VCaP (cell line): ENCODE data around the gene GLRB.

ENCODE experiments used
- H3K27ac ChIP-seq: fragments of 450-650 bp; 2 replicates; pipeline ENCODE4 v1.5.1; 2017
- TF ChIP-seq, protein P1 (sequence below): fragments of 450-650 bp; conservative IDR thresholded peaks from 2 replicates; pipeline ENCODE4 v1.5.1; 2017; ENCODE audit warnings: mild to moderate bottlenecking, moderate library complexity

Gene GLRB

DNA sequence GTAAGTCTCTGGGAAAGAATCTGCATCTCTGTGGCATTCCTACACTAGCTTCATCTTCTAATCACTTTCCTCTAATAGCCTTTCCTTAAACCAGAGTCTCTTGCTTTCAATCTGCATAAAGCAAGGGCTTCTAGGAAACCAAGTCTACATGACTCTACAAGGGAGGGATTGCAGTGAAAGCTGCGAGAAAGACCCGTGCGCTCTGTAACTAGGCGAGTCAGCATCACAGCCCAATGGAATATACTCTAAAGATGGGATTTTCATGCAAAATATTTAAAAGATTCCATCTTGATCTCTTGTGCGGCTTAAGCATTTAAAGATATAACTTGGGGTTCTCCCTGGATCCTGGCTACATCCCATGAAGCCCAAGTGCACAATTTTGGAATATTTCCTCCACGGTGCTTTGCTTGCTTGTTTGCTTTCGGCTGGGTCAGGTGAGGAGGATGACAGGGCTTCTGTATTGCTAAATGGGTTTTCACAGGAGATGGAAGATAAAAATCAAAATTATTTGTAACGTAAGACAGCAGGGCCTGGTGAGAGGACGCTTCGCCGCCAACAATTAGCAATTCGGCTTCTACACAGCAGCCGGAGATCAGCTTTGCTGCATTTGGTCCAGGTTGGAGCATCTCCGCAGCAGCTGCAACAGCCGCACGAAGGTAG, 143.9 kb downstream of the GLRB start:
- TF ChIP-seq, protein P1, sequence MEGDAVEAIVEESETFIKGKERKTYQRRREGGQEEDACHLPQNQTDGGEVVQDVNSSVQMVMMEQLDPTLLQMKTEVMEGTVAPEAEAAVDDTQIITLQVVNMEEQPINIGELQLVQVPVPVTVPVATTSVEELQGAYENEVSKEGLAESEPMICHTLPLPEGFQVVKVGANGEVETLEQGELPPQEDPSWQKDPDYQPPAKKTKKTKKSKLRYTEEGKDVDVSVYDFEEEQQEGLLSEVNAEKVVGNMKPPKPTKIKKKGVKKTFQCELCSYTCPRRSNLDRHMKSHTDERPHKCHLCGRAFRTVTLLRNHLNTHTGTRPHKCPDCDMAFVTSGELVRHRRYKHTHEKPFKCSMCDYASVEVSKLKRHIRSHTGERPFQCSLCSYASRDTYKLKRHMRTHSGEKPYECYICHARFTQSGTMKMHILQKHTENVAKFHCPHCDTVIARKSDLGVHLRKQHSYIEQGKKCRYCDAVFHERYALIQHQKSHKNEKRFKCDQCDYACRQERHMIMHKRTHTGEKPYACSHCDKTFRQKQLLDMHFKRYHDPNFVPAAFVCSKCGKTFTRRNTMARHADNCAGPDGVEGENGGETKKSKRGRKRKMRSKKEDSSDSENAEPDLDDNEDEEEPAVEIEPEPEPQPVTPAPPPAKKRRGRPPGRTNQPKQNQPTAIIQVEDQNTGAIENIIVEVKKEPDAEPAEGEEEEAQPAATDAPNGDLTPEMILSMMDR: no peak
- peak overlapping the region; percentile 65 for H3K27ac ChIP-seq

DNA sequence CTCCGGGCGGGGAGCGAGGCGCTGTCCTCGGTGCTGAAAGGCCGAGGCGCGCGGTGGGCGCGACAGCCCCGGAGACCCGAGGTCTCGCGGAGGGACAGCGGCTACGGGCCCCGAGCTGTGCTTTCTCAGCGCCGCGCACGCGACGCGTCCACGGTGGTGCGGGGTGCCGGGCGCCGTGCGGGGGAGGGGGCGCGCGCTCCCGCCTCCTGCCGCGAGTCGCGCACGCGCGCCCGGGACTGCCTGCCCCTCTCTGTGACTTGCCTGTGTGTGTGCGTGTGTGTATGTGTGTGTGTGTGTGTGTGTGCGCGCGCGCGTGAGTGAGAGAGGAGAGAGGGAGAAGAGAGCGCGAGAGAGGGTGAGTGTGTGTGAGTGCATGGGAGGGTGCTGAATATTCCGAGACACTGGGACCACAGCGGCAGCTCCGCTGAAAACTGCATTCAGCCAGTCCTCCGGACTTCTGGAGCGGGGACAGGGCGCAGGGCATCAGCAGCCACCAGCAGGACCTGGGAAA, 144.5 kb downstream of the GLRB start, which contains the start of gene GRIA2:
GRIA2 (plus strand) TSS at position 358 of the 511 bp plus-strand sequence. CDS start 315 bp downstream, outside the sequence.
- H3K27ac ChIP-seq: peak within 1 kb of the TSS; percentile 65
- TF ChIP-seq, protein P1: no peak; the same call in 1 of the 2 replicates

DNA sequence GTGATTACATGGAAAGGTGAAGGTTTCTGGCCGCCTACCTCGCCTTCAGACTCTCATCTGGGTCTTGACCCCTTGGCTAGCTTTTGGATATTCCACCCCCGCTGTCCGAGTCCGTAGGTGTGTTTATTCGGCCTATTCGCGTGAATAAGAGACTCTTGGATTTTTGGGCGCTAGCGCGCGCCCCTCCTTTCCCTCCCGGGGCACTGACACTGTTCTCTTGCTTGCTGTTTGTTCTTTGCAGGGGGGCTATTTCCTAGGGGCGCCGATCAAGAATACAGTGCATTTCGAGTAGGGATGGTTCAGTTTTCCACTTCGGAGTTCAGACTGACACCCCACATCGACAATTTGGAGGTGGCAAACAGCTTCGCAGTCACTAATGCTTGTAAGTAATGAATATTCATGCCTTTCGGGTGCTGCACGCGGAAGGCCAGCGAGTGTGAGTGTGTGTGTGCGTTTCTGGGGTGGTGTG, 145.5 kb downstream of the GLRB start:
- TF ChIP-seq, protein P1: no peak
- H3K27ac ChIP-seq: peak overlapping the region; percentile 65; the same call in 1 of the 2 replicates
